BLaER1 treated with 17β-estradiol and CSF1 and Interleukin-3, amounts not matched to agents 10 nM and 100 nM (cell line): Measurements from ENCODE around the gene TBC1D12.
"Not testable (repeated sequence)": the region's sequence is repeated elsewhere in the genome, so short reads cannot be mapped to it uniquely, and the experiment has no call there.

Source experiments
- H3K27ac ChIP-seq, 11 experiments: shearing (Covaris generic); formaldehyde crosslinking; 2 replicates each; pipeline ENCODE4 v1.8.1; 2022
- H3K27me3 ChIP-seq, 11 experiments: shearing (Covaris generic); formaldehyde crosslinking; 2 replicates each; pipeline ENCODE4 v1.8.1; 2022
- H3K36me3 ChIP-seq, 11 experiments: shearing (Covaris generic); formaldehyde crosslinking; 2 replicates each; pipeline ENCODE4 v1.8.1; 2022
- H3K4me1 ChIP-seq, 10 experiments: shearing (Covaris generic); formaldehyde crosslinking; 2 replicates each; pipeline ENCODE4 v1.8.1; 2022
- H3K4me2 ChIP-seq, 11 experiments: shearing (Covaris generic); formaldehyde crosslinking; 2 replicates each; pipeline ENCODE4 v1.8.1; 2022
- H3K4me3 ChIP-seq, 10 experiments: shearing (Covaris generic); formaldehyde crosslinking; 2 replicates each; pipeline ENCODE4 v1.8.1; 2022
- H3K9ac ChIP-seq, 11 experiments: shearing (Covaris generic); formaldehyde crosslinking; 2 replicates each; pipeline ENCODE4 v1.8.1; 2022
- H3K9me3 ChIP-seq, 11 experiments: shearing (Covaris generic); formaldehyde crosslinking; replicated peaks in 1 of 11; 2 replicates each; pipeline ENCODE4 v1.8.1; 2022
- H4K20me1 ChIP-seq, 11 experiments: shearing (Covaris generic); formaldehyde crosslinking; 2 replicates each; pipeline ENCODE4 v1.8.1; 2022
- Cebpa-rat ChIP-seq, 11 experiments: shearing (Covaris generic); IDR thresholded peaks; 2 replicates each; pipeline ENCODE4 v1.8.1; 2022

TBC1D12 gene

DNA sequence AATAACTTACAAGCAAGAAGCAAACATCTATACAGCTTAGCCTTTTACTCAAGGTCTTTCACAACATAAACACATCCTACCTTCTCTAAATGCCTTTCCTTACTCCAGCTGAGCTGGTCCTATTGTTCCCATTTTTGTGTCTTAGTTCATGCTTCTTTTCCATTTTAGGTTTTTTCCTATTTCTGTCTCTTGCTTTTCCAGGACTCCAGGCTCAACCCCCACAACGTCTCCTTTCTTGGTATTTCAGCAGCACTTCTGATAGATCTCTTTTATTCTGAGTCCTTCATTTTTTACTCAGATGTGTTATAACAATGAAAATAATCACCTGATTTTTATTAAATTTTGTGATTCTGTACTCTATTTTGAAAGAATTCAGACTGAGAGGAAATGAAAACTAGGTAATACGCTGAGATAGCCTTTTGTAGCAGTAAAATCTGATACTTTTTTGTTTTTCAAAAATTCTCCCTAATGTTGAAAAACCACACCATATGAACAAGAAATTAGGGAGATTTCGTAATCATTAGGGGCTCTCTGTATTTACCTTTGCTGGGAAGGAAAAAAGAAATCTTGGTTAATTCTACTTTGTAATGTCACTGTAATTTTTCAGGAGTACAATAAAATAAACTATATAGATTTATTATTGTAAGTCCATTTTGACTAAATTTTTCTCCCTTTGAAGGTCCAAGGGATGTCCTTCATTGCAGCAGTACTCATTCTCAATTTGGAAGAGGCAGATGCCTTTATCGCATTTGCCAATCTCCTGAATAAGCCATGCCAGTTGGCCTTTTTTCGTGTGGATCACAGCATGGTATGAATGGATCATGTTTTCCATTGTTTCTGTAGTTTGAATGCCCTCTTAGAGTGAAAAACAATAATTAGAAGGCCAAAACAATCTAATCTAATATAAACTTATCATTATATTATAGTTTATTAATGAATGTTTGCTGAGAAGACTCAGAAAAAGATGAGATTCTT lies 119.2 kb downstream of the TBC1D12 start:
- Histone ChIP-seq H3K27me3 (no peaks in the 10 kb centered on the region), H3K36me3 (peaks cover 0 to 25% (median 0%) of the 10 kb centered on the region in 11 experiments; a peak in 6 of 22 replicates), H4K20me1 (no peaks in the 10 kb centered on the region), H3K4me1 (no peaks in the 10 kb centered on the region), H3K4me3 (no peak overlapping the region), H3K27ac (no peak overlapping the region), H3K9ac (no peak overlapping the region), H3K9me3 (no peaks in the 10 kb centered on the region), H3K4me2 (no peak overlapping the region)
- TF ChIP-seq Cebpa-rat (IDR thresholded peaks at IDR 0.05): 0 out of 22 replicates have a peak, but pooled peaks of 1 of the 11 experiments have one; percentile 12

DNA sequence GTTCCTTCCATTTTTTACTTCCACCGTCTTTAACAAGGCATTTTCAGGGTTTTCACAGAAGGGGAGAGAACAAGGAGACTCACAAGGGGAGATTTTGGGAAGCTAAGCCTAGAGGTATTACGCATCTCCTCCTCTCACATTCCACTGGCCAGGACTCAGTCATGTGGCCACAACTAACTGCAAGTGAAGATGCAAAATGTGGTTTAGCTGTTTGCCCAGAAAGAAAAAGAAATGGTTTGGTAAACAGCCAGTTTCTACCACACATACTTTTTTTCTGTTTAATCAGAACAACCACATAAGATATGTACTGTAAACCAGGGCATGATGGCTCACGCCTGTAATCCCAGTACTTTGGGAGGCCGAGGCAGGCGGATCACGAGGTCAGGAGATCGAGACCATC lies 121.8 kb downstream of the TBC1D12 start:
- Histone ChIP-seq H3K4me1 (peaks cover 0 to 7% (median 0%) of the 10 kb centered on the region in 10 experiments; a peak in 2 of 20 replicates), H3K9ac (no peak overlapping the region), H4K20me1 (no peaks in the 10 kb centered on the region), H3K9me3 (no peaks in the 10 kb centered on the region), H3K4me3 (no peak overlapping the region), H3K27ac (no peak overlapping the region), H3K4me2 (no peak overlapping the region), H3K36me3 (peaks cover 0 to 25% (median 0%) of the 10 kb centered on the region in 11 experiments; a peak in 6 of 22 replicates), H3K27me3 (no peaks in the 10 kb centered on the region)
- TF ChIP-seq Cebpa-rat (IDR thresholded peaks at IDR 0.05): no peak

DNA sequence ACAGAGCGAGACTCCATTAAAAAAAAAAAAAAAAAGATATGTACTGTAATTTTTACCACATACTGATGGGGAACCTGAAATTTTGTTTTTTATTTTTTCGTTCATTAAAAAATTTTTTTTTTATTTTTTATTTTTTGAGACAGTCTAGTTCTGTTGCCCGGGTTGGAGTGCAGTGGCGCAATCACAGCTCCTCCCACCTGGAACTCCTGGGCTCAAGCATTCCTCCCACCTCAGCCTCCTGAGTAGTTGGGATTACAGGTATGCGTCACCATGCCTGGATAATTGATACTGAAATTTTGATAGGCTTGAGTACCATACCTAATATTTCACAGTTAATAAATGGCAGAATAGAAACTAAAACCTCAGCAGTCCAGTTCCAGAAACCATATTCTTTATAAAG lies 122.4 kb downstream of the TBC1D12 start:
- Histone ChIP-seq H3K36me3 (peaks cover 0 to 25% (median 0%) of the 10 kb centered on the region in 11 experiments; a peak in 6 of 22 replicates), H3K4me1 (peaks cover 0 to 7% (median 0%) of the 10 kb centered on the region in 10 experiments; a peak in 2 of 20 replicates), H4K20me1 (no peaks in the 10 kb centered on the region), H3K27ac (no peak overlapping the region), H3K4me3 (no peak overlapping the region), H3K9ac (no peak overlapping the region), H3K27me3 (no peaks in the 10 kb centered on the region), H3K9me3 (no peaks in the 10 kb centered on the region), H3K4me2 (no peak overlapping the region)
- no peak for TF ChIP-seq Cebpa-rat (IDR thresholded peaks at IDR 0.05)

DNA sequence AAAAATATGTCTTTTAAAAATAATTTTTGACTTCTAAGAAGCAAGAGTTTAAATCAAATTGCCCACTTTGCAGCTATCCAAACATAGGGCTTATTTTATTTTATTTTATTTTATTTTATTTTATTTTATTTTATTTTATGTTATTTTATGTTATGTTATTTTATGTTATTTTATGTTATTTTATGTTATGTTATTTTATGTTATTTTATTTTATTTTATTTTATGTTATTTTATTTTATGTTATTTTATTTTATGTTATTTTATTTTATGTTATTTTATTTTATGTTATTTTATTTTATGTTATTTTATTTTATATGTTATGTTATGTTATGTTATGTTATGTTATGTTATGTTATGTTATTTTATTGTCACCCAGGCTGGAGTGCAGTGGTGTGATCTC lies 129.2 kb downstream of the TBC1D12 start:
- H4K20me1 ChIP-seq, H3K4me1 ChIP-seq, H3K4me3 ChIP-seq, H3K9ac ChIP-seq, H3K4me2 ChIP-seq, H3K27ac ChIP-seq, H3K9me3 ChIP-seq, H3K27me3 ChIP-seq: not testable (repeated sequence)
- peaks cover 0 to 18% (median 0%) of the 10 kb centered on the region in 11 experiments; a peak in 2 of 22 replicates for H3K36me3 ChIP-seq

DNA sequence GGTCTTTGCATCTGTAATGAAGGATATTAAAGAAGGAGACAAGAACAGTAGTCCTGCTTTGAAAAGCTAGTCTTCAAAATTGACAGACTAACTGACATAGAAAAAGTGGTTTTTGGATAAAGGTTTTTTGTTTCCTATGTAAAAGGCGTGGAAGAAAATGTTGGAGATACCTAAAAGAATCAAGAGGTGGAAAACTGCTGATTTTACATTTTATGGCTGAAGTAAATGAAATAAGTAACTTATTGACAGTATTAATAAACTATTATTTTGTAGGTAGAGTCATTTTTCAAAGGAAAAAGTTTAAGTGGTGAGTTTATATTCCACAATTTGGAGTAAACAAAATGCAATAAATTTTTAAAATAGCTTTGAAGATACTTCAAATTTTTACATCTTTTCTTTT lies 130.7 kb downstream of the TBC1D12 start:
- Histone ChIP-seq H3K9ac (no peak overlapping the region), H3K27ac (no peak overlapping the region), H3K4me2 (no peak overlapping the region), H4K20me1 (no peaks in the 10 kb centered on the region), H3K4me3 (no peak overlapping the region), H3K9me3 (no peaks in the 10 kb centered on the region), H3K36me3 (peaks cover 0 to 18% (median 0%) of the 10 kb centered on the region in 11 experiments; a peak in 3 of 22 replicates), H3K27me3 (no peaks in the 10 kb centered on the region), H3K4me1 (no peaks in the 10 kb centered on the region)
- TF ChIP-seq Cebpa-rat (IDR thresholded peaks at IDR 0.05): no peak

DNA sequence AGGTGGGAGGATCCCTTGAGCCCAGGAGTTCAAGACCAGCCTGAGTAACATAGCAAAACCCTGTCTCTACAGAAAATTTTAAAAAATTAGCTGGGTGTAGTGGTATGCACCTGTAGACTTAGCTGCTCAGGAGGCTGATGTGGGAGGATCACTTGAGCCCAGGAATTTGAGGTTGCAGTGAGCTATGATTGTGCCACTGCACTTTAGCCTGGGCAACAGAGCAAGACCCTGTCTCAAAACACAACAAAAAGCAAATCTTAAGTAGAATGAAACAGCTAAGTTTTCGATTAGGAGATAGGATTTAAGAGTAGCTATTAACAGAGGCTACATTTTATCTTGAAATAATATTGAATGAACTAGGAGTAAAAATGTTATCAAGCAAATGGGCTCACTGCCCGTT lies 139.9 kb downstream of the TBC1D12 start:
- peaks cover 9 to 22% (median 16%) of the 10 kb centered on the region in 10 experiments for H3K4me1 ChIP-seq
- not testable (repeated sequence) for H3K27ac ChIP-seq, H3K4me2 ChIP-seq, H3K4me3 ChIP-seq, H3K9me3 ChIP-seq, H3K9ac ChIP-seq, H3K27me3 ChIP-seq, H3K36me3 ChIP-seq, H4K20me1 ChIP-seq

DNA sequence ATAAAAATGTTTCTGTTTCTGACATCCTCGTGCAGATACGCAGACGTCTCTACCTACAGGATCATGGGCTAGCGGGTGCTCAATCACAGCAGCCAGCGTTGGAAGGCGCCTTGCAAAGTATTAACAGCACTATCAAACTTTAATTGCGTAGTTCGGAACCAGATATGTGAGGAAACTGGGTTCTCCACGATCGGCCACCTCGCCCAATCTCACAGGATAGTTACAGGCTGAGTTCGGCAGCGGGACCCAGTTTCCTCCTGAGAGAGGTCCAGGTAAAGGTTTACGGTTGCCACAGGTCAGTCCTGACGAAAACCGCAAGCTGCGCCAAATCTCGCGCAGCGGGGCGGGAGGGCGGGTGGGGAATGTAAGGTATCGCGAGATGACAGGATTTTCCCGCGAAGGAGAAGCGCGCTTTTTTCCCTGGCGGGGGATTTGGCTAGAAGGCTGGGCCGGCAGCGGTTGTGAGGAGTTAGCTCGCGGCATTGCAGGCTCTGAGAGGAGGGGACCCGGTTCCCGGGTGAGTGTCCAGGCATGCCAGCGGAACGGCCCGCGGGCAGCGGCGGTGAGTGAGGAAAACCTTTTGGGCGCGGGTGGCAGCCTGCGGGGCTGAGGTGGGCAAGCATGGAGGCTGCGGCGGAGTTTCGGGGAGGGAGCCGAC lies 143.2 kb downstream of the TBC1D12 start, which contains the start of gene HELLS:
Gene HELLS, plus strand, starts transcription at position 398 of the 658 bp plus-strand sequence. Its CDS starts 134 bp downstream, at position 532.
- Histone ChIP-seq H3K27ac (peak within 1 kb of the TSS in 10 of 11 experiments; percentile 45 to 94 (median 92); a peak in 20 of 22 replicates), H3K9ac (peak within 1 kb of the TSS; percentile 76 to 98 (median 93)), H3K4me3 (peak within 1 kb of the TSS; percentile 70 to 98 (median 93)), H3K4me1 (peaks cover 15 to 29% (median 22%) of the 10 kb centered on the region in 10 experiments), H3K9me3 (no peaks in the 10 kb centered on the region), H3K27me3 (no peaks in the 10 kb centered on the region), H3K4me2 (peak within 1 kb of the TSS; percentile 81 to 94 (median 89)), H4K20me1 (peaks cover 0 to 24% (median 6%) of the 10 kb centered on the region in 11 experiments; a peak in 7 of 22 replicates), H3K36me3 (peaks cover 0 to 36% (median 19%) of the 10 kb centered on the region in 11 experiments; a peak in 13 of 22 replicates)
- TF ChIP-seq Cebpa-rat (IDR thresholded peaks at IDR 0.05): no peak

DNA sequence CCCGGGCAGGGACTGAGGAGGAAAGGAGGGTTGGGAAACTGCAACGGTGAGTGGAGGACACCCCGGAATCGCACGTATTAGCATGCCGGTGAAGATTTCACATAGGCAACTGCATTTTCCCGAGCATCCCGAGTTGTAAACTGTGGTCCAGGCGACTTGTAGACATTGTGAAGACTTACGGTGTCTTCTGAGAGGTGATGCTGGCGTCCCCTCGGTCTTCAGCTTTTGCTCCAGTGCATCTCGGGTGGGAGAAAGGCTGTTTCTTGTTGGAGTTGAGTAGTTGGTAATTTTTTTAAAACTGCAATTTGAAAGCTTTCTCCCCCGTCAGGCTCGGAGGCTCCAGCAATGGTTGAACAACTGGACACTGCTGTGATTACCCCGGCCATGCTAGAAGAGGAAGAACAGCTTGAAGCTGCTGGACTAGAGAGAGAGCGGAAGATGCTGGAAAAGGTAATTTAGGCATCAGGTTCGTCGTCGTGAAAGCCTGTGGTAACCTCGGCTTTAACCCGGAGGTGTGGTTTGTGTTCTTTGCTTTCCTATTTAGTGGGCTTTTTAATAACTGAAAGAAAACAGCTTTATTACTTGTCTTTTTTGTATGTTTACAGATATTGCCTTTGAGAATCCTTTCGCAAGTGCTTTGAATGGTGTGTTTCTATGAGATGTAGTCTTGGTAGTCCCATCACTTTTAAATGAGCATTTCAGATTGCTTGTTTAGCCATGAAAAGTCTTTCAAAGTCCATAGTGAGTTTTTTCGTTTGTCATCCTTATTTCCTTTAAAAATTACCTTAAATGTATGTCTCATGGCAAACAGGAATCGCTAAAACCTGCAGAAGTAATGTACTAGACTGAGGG lies 143.9 kb downstream of the TBC1D12 start:
- H3K27me3 ChIP-seq: no peaks in the 10 kb centered on the region
- no peak for TF ChIP-seq Cebpa-rat (IDR thresholded peaks at IDR 0.05)

More for the DNA sequence above, 143.9 kb downstream of the TBC1D12 start:
- H3K4me2 ChIP-seq: peak overlapping the region; percentile 76 to 93 (median 83)
- peak overlapping the region in 10 of 11 experiments; percentile 34 to 94 (median 92); a peak in 18 of 22 replicates for H3K27ac ChIP-seq
- peaks cover 0 to 44% (median 27%) of the 10 kb centered on the region in 11 experiments; a peak in 14 of 22 replicates for H3K36me3 ChIP-seq
- peaks cover 15 to 29% (median 22%) of the 10 kb centered on the region in 10 experiments for H3K4me1 ChIP-seq
- peak overlapping the region; percentile 70 to 98 (median 93) for H3K4me3 ChIP-seq
- H3K9me3 ChIP-seq: no peaks in the 10 kb centered on the region
- peak overlapping the region; percentile 68 to 98 (median 93) for H3K9ac ChIP-seq
- H4K20me1 ChIP-seq: peaks cover 0 to 31% (median 13%) of the 10 kb centered on the region in 11 experiments; a peak in 8 of 22 replicates
